ENCODE data around the gene FBXL7.

FBXL7 gene

GRCh38 chr5:15499528-15500324 lies at the start of gene FBXL7:
TSS of gene FBXL7 (plus strand) at chr5:15500180.
- DNase-seq: peak; percentile 38

DNA sequence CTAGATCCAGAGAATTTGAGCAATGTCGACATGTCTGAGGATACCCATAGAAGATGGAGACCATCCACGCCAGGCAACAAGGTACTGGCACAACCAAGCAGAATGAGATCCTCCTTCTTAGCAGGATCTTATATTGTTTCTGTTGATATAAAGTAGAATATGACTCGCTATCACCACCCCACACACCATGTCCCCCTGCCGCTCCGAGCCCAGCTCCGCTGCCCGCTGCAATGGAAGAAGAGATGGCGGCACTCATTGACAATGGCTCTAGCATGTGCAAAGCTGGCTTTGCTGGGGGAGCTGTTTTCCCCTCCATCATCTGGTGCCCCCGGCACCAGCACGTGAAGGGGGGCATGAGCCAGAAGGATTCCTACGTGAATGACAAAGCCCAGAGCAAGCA lies 49.5 kb upstream of the FBXL7 start:
- no peak for DNase-seq

DNA sequence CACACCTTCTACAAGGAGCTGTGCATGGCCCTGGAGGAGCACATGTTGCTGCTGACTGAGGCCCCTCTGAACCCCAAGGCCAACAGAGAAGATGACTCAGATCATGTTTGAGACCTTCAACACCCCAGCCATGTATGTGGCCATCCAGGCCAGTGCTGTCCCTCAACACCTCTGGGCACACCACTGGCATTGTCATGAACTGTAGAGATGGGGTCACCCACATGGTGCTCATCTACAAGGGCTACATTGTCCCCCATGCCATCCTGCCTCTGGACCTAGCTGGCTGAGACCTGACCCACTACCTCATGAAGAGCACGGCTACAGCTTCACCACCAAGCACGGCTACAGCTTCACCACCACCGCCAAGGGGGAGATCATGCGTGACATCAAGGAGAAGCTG lies 49.0 kb upstream of the FBXL7 start:
- no peak for DNase-seq

- DNase-seq: no peak
Measured at GRCh38 chr5:15452030-15452429, 48.0 kb upstream of the FBXL7 start.

GRCh38 chr5:15452781-15453180 lies 47.2 kb upstream of the FBXL7 start:
- no peak for DNase-seq

GRCh38 chr5:15459200-15459599 lies 40.8 kb upstream of the FBXL7 start:
- no peak for DNase-seq

DNA sequence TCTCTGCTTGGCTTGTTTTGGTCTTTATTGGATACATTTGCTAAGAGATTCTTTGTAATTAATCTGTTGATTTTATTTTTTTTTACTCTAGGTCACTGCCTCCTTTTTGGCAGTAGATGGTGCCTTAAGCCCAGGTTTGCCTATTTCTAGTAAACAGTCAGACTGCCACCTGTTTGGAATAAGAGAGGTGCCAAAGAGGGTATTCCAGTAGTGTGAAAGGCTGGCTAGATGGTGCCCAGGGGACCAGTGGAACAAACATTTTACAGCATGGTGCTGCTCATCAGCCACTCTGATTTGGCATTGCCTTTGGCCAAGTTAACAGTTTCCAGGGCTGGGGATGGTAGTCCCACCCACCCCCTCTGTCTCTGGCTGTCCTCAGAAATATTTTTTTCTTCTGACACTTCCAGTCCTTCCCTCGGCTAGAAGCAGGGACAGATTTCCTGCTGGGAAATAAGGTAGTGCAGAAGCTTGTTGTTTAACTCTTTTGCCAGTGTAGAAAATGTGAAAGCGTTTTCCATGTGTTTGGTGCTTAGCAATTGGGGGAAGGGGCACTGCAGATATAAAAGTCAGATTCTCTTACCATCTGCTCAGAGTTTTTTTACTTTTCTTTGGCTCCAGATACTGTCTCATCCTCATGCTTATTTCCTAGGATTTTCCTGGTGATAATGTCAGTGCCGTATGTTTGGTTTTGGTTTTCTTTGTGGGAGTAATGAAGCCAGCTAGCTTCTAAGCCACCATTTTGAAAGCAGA lies 36.6 kb upstream of the FBXL7 start:
- DNase-seq: no peak

DNA sequence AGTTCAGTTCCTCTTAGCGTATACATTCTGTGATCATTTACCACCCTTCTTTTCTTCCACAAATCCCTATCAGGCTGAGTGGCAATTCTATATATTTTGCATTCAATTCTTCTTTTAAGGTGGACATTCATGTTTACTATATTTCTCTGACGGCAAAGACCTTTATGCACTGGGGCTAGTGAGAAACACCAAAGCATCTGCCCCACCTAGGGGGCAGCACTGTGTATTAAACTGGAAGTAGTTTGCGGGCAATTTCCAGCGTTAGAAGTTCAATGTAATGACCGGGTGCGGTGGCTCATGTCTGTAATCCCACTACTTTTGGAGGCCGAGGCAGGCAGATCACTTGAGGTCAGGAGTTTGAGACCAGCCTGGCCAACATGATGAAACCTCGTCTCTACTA lies 27.9 kb upstream of the FBXL7 start:
- DNase-seq: no peak

GRCh38 chr5:15474143-15474719 lies 25.7 kb upstream of the FBXL7 start:
- no peak for DNase-seq

DNA sequence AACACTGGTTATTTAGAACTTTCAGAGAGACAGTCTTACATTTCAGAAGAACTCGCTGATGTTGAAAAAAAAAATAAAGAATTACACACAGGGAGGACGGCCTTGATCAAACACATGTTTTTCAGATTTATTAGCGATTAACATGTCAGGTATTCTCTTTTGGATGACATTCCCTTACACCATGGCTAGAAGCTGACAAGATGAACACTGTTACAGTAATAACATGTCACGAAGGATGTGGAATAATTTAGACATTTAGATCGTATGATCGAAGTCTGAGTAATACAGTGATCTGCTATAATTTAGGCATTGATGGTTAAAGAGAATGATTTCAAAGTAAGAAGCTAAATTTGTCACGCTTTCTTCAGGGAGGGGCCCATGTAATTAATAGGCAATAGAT lies 24.6 kb upstream of the FBXL7 start:
- no peak for DNase-seq

- no peak for DNase-seq
Measured at GRCh38 chr5:15476977-15477376, 23.0 kb upstream of the FBXL7 start.

- DNase-seq: no peak
Measured at GRCh38 chr5:15480436-15480835, 19.5 kb upstream of the FBXL7 start.

- no peak for DNase-seq
Measured at GRCh38 chr5:15483351-15484097, 16.5 kb upstream of the FBXL7 start.

GRCh38 chr5:15487228-15487627 lies 12.8 kb upstream of the FBXL7 start:
- no peak for DNase-seq

GRCh38 chr5:15489571-15490235 lies 10.3 kb upstream of the FBXL7 start:
- DNase-seq: no peak

DNA sequence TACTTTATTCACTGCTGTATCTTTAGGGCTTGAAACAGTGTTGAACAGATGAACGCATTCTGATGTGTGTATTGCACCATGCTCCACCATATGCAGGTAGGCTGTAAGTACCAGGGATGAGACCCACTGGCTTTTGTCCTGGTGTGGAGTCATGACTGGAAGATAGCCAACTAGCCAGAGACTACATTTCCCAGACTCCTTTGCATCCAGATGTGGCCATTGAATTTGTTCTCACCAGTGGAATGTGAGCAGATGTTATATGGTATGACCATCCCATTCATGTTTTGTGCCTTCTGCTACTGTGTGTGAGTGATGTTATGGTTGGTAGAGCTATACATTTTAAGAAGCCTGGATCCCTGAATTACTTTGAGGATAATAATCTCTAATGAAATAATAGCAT lies 7.4 kb upstream of the FBXL7 start:
- no peak for DNase-seq

- DNase-seq: no peak
Measured at GRCh38 chr5:15493501-15493900, 6.5 kb upstream of the FBXL7 start.

- no peak for DNase-seq
Measured at GRCh38 chr5:15495026-15495425, 5.0 kb upstream of the FBXL7 start.

DNA sequence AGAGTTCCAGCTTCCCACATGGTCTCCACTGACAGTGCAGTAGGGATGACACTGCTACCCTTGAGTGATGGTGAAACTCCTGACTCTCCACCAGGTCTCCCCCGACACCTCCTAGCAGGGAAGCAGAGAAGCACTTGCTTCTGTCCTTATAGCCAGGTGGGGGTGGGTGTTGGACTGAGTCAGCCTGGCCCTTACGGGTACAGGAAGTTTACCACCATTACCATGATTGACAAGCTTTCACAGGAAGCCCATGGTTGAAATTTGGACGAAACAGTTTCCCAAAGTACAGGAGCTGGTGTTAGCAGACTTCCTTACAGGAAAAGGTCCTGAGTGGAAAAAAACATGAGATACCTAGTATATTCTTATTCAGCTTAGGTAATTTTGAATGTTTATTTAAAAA lies 3.1 kb upstream of the FBXL7 start:
- DNase-seq: no peak

DNA sequence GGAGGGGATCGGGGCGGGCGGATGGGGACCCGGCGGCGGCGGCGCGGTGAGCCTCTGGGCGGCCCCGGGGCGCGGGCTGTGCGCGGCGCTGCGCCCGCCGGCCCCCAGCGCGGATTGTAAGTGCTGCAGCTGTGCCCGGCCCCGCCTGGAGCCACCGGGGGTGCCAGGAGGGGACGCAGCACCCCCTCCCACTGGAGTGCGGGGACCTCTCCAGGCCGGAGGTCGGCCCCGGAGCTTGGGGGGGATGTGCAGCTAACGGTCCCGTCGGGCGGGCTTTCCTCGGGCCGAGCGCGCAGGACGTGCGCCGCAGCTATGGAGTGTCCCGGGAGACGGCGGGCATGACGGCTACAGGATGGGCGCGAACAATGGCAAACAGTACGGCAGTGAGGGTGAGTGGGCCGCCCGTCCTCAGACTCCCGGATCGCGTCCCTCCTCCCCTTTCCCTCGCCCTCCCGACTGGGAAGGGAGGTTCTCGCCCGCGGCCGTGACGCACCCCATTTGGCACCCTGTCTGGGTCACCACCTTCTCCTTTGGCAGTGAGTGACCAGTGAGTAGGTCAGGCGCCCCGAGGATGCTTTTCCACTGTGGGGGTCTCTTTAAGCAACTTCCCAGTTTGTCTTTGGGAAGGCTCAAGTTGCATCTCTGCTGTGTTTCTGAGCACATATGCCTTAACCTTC lies 483 bp downstream of the FBXL7 start:
- no peak for DNase-seq

- no peak for DNase-seq
Measured at GRCh38 chr5:15501091-15501791, 1.3 kb downstream of the FBXL7 start.

- DNase-seq: no peak
Measured at GRCh38 chr5:15502208-15502607, 2.2 kb downstream of the FBXL7 start.

All from NCI-H146 (cell line).